Measurements from ENCODE around the gene TTC23L.
A peak's percentile ranks its signal among the peaks of the same experiment; 100 is the strongest.
"Not testable (repeated sequence)": the region's sequence is repeated elsewhere in the genome, so short reads cannot be mapped to it uniquely, and the experiment has no call there.

Gene TTC23L

DNA sequence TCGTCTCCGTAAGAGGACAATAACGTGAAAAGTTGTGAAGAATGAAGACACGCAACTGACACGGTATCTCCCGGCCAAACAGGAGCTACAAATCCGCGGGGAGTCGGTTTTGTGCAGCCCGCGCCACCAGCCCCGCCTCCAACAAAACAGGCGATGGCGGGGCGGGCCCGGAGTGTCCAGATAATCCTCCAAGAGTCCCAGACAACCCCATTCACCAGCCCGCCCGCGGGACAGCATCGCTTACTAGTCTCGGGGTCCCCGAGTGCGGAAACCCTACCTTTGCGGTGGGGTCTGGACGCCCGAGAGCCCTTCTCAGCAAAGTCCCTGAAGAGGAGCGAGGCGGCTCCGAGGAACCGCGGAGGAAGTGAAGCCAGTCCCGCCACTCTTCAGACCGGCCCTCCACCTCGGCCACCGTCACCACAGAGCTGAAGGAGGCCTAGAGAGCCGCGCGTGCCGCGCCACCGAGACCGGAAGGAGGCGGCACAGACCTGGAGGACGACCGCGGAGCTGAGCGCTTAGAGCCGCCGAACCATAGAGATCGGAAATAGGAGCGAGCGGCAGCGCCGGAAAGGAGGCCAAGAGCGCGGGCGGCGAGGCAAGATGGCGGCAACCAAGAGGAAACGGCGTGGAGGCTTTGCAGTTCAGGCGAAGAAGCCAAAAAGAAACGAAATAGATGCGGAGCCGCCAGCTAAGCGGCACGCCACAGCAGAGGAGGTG is 76.3 kb downstream of the TTC23L start, which contains the start of the genes BRIX1 and RAD1:
Gene BRIX1 (plus strand): TSS at position 573 of the 717 bp plus-strand sequence. CDS start 28 bp downstream, at position 601.
Gene RAD1 (minus strand): TSS at position 366 of the 717 bp plus-strand sequence. CDS start 612 bp downstream, outside the sequence.
- H3K36me3 Mint-ChIP-seq (ENCODE audit: low read depth), result peaks cover 24% of the 10 kb centered on the region
- peaks cover 27% of the 10 kb centered on the region for H3K4me1 Mint-ChIP-seq
- H3K27me3 Mint-ChIP-seq (ENCODE audit: low read depth), result no peaks in the 10 kb centered on the region
- no peak within 1 kb of the TSS for H3K4me3 Mint-ChIP-seq
- no peaks in the 10 kb centered on the region for H3K9me3 Mint-ChIP-seq
- TF ChIP-seq CTCF (IDR thresholded peaks at IDR 0.05; ENCODE audit: unreplicated experiment in 3 of 3), result peak in 1 of 3 experiments; percentile 7
- peak within 1 kb of the TSS in 1 of 3 experiments; percentile 38 for H3K27ac Mint-ChIP-seq

DNA sequence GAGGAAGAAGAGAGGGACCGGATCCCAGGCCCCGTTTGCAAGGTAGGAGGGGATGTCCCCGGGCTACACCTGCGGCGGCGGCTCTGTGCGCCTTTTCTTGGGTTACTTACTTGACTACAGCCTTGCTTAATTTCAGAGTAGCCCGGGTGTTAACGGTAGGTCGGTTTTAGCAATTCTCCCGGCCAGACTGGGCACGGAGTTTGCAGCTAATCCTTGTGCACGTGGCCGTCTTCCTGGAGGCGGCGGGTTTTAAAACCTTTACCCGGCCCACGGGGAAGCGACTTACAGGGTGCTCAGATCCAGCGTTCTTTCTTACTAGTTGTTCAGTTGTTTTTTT is 76.9 kb downstream of the TTC23L start:
- Mint-ChIP-seq H3K4me1 (peaks cover 27% of the 10 kb centered on the region), H3K36me3 (ENCODE audit: low read depth) (peaks cover 27% of the 10 kb centered on the region), H3K4me3 (no peak overlapping the region), H3K27me3 (ENCODE audit: low read depth) (no peaks in the 10 kb centered on the region), H3K27ac (peak overlapping the region in 1 of 3 experiments; percentile 19), H3K9me3 (no peaks in the 10 kb centered on the region)
- TF ChIP-seq CTCF (IDR thresholded peaks at IDR 0.05; ENCODE audit: unreplicated experiment in 3 of 3), result no peak

GRCh38 chr5:34916518-34916917 is 77.6 kb downstream of the TTC23L start:
- no peaks in the 10 kb centered on the region for H3K27me3 Mint-ChIP-seq (ENCODE audit: low read depth)
- H3K4me1 Mint-ChIP-seq, result peaks cover 27% of the 10 kb centered on the region
- H3K27ac Mint-ChIP-seq, result peak overlapping the region in 1 of 3 experiments; percentile 38

GRCh38 chr5:34918025-34918424 is 79.1 kb downstream of the TTC23L start:
- Mint-ChIP-seq H3K4me1 (peaks cover 27% of the 10 kb centered on the region), H3K36me3 (ENCODE audit: low read depth) (peaks cover 24% of the 10 kb centered on the region), H3K27me3 (ENCODE audit: low read depth) (no peaks in the 10 kb centered on the region), H3K27ac (peak overlapping the region in 1 of 3 experiments; percentile 9), H3K4me3 (peak overlapping the region in 2 of 3 experiments; percentile 4 to 52), H3K9me3 (no peaks in the 10 kb centered on the region)
- TF ChIP-seq CTCF (IDR thresholded peaks at IDR 0.05; ENCODE audit: unreplicated experiment in 3 of 3), result no peak

More at GRCh38 chr5:34916518-34916917, 77.6 kb downstream of the TTC23L start:
- H3K9me3 Mint-ChIP-seq, result no peaks in the 10 kb centered on the region
- no peak for TF ChIP-seq CTCF (IDR thresholded peaks at IDR 0.05; ENCODE audit: unreplicated experiment in 3 of 3)
- no peak overlapping the region for H3K4me3 Mint-ChIP-seq
- peaks cover 25% of the 10 kb centered on the region for H3K36me3 Mint-ChIP-seq (ENCODE audit: low read depth)

GRCh38 chr5:34919077-34919476 is 80.1 kb downstream of the TTC23L start:
- Mint-ChIP-seq H3K4me1 (peaks cover 22% of the 10 kb centered on the region), H3K36me3 (ENCODE audit: low read depth) (peaks cover 32% of the 10 kb centered on the region), H3K27ac (no peak overlapping the region), H3K4me3 (no peak overlapping the region), H3K9me3 (no peaks in the 10 kb centered on the region), H3K27me3 (ENCODE audit: low read depth) (no peaks in the 10 kb centered on the region)
- TF ChIP-seq CTCF (IDR thresholded peaks at IDR 0.05; ENCODE audit: unreplicated experiment in 3 of 3), result no peak

GRCh38 chr5:34923256-34923655 is 84.3 kb downstream of the TTC23L start:
- H3K4me3 Mint-ChIP-seq; H3K9me3 Mint-ChIP-seq; H3K27ac Mint-ChIP-seq; H3K4me1 Mint-ChIP-seq; H3K27me3 Mint-ChIP-seq (ENCODE audit: low read depth): not testable (repeated sequence)
- peaks cover 51% of the 10 kb centered on the region for H3K36me3 Mint-ChIP-seq (ENCODE audit: low read depth)

Data from nephron (organoid).